Mucosa of descending colon (tissue), 3 donors: ENCODE results near the gene DHRS1. TPM values are rescaled to one million over a fixed set of nuclear protein-coding genes. Genes with fewer than 3 reads are reported as not detected.
"Not testable (repeated sequence)": the region's sequence is repeated elsewhere in the genome, so short reads cannot be mapped to it uniquely, and the experiment has no call there.

Experiments
- ATAC-seq: fragments of 200-7000 bp; cut with Tn5 transposase; one replicate; pipeline ENCODE4 v1.9.1; 2020; ENCODE audit warnings: mild to moderate bottlenecking, moderate library complexity
- DNase-seq, 3 donors: peaks; one replicate each; pipeline ENCODE4 v3.0.0-alpha.2; 2020
- H3K36me3 ChIP-seq: fragments of 200-600 bp; one replicate; pipeline ENCODE4 v1.8.0; 2021; ENCODE audit warnings: low read depth, mild to moderate bottlenecking
- H3K4me1 ChIP-seq: fragments of 200-600 bp; one replicate; pipeline ENCODE4 v1.8.0; 2021; ENCODE audit warnings: low read depth, mild to moderate bottlenecking
- H3K4me3 ChIP-seq: fragments of 200-600 bp; one replicate; pipeline ENCODE4 v1.8.0; 2021; ENCODE audit warnings: mild to moderate bottlenecking
- H3K9me3 ChIP-seq: fragments of 200-600 bp; one replicate; pipeline ENCODE4 v1.8.0; 2021; ENCODE audit warnings: mild to moderate bottlenecking
- CTCF ChIP-seq: fragments of 200-600 bp; IDR thresholded peaks from one replicate; pipeline ENCODE4 v1.8.0; 2022; ENCODE audit warnings: antibody characterized with exemption, mild to moderate bottlenecking
- intact Hi-C, 2 donors: fragments of 100-400 bp; cut with DNase I in 1 of 2; cut with micrococcal nuclease in 1 of 2; formaldehyde crosslinking; loops; one replicate each; pipeline versions ENCODE4 v1.11.0 to v1.11.1; 2022; cut with DNase I, micrococcal nuclease
- total RNA-seq, 3 donors: library from RNA; stranded (reverse); fragmentation: NEBNext Ultra II Directional in 2 of 3; extraction: Animal tissue kit (Norgen Biotek cat#: 25700) in 2 of 3; gene quantifications; one replicate each; pipeline versions ENCODE4 v1.2.1 to v1.2.4, GENCODE V29; 2021 to 2023
- donor health status: DM: no; HTN: no; CAD: no; lungs with moderate emphysema.
- donor health status: DM: no; HTN: no; CAD: no.
- donor health status: DM: no; HTN: yes; CAD: no.

Gene DHRS1
- total RNA-seq, 3 donors from 2014 or later: 30.6 to 56.9 (median 54.9) TPM

- Histone ChIP-seq H3K9me3 (no peaks in the 10 kb centered on the region), H3K4me1 (no peaks in the 10 kb centered on the region), H3K36me3 (no peaks in the 10 kb centered on the region), H3K4me3 (no peak overlapping the region)
- no peak for TF ChIP-seq CTCF
- DNase-seq: no peak
- ATAC-seq: no peak
- intact Hi-C loops: no loop called here
These were observed 47.7 kb downstream of the DHRS1 start for GRCh38 chr14:24251880-24252288.

- no peak for ATAC-seq
- Histone ChIP-seq H3K4me3 (no peak overlapping the region), H3K36me3 (no peaks in the 10 kb centered on the region), H3K9me3 (no peaks in the 10 kb centered on the region), H3K4me1 (no peaks in the 10 kb centered on the region)
- DNase-seq: peak in 1 of 3 donors; percentile 10
- TF ChIP-seq CTCF: no peak
- intact Hi-C loops: no loop called here
These were observed 49.2 kb downstream of the DHRS1 start for GRCh38 chr14:24250354-24250753.

GRCh38 chr14:24249230-24250021, 50.2 kb downstream of the DHRS1 start:
- DNase-seq: peak in 2 of 3 donors; percentile 14 to 41
- Histone ChIP-seq H3K36me3 (no peaks in the 10 kb centered on the region), H3K4me3 (no peak overlapping the region), H3K4me1 (no peaks in the 10 kb centered on the region), H3K9me3 (no peaks in the 10 kb centered on the region)
- TF ChIP-seq CTCF: no peak
- intact Hi-C loops: no loop called here
- ATAC-seq: no peak

- Histone ChIP-seq H3K36me3 (no peaks in the 10 kb centered on the region), H3K4me1 (peaks cover 6% of the 10 kb centered on the region), H3K4me3 (no peak overlapping the region), H3K9me3 (no peaks in the 10 kb centered on the region)
- TF ChIP-seq CTCF: no peak
- ATAC-seq (no peak), DNase-seq (peak in 1 of 3 donors; percentile 12)
- intact Hi-C loops: no loop called here
These were observed 52.2 kb downstream of the DHRS1 start for GRCh38 chr14:24247422-24247821.

- DNase-seq (peak in 1 of 3 donors; percentile 7), ATAC-seq (no peak)
- Histone ChIP-seq H3K36me3 (no peaks in the 10 kb centered on the region), H3K4me3 (no peak overlapping the region), H3K9me3 (no peaks in the 10 kb centered on the region), H3K4me1 (peaks cover 6% of the 10 kb centered on the region)
- no peak for TF ChIP-seq CTCF
- intact Hi-C loops: no loop called here
These were observed 52.8 kb downstream of the DHRS1 start for GRCh38 chr14:24246765-24247212.

- DNase-seq: peak in 1 of 3 donors; percentile 16
- ATAC-seq, H3K36me3 ChIP-seq, intact Hi-C loops, H3K4me3 ChIP-seq, H3K9me3 ChIP-seq: not testable (repeated sequence)
- H3K4me1 ChIP-seq: peaks cover 20% of the 10 kb centered on the region
These were observed 54.2 kb downstream of the DHRS1 start for GRCh38 chr14:24245350-24245749.
